Thoracic aorta (tissue), 2 donors: ENCODE results near the gene NLRC5. TPM values are rescaled to one million over a fixed set of nuclear protein-coding genes. Genes with fewer than 3 reads are reported as not detected.

Source experiments
- ATAC-seq: fragments of 150-250 bp; one replicate; pipeline ENCODE4 v1.8.0; 2017; ENCODE audit warnings: low read depth; ENCODE audit not compliant: insufficient number of reproducible peaks, low FRiP score
- DNase-seq: peaks from one replicate; pipeline ENCODE4 v3.0.0-alpha.2; 2020; ENCODE audit warnings: low spot score
- H3K27ac ChIP-seq, 2 donors: fragments of 200-600 bp; sonication (generic); 1 replicate in 1 of 2; 2 replicates in 1 of 2; pipeline ENCODE4 v1.5.1; 2016; ENCODE audit warnings: mild to moderate bottlenecking in 2 of 2, moderate library complexity in 2 of 2
- H3K27me3 ChIP-seq: fragments of 200-600 bp; sonication (generic); replicated peaks from 2 replicates; pipeline ENCODE4 v1.6.0; 2016; ENCODE audit warnings: mild to moderate bottlenecking; ENCODE audit not compliant: insufficient read depth
- H3K36me3 ChIP-seq: fragments of 200-600 bp; sonication (generic); one replicate; pipeline ENCODE4 v1.5.1; 2016
- H3K4me1 ChIP-seq, 2 donors: fragments of 200-600 bp; sonication (generic); 1 replicate in 1 of 2; 2 replicates in 1 of 2; pipeline versions ENCODE4 v1.5.1 to v1.6.0; 2016; ENCODE audit warnings: low read depth in 2 of 2, mild to moderate bottlenecking in 1 of 2; ENCODE audit not compliant: control insufficient read depth in 1 of 2
- H3K4me3 ChIP-seq: fragments of 200-600 bp; sonication (generic); 2 replicates; pipeline ENCODE4 v1.5.1; 2016; ENCODE audit warnings: mild to moderate bottlenecking
- H3K9me3 ChIP-seq: fragments of 200-600 bp; sonication (generic); 2 replicates; pipeline ENCODE4 v1.5.1; 2016
- total RNA-seq, 2 donors: library from RNA; depleted of rRNA; stranded (reverse); fragments of >200 nt; gene quantifications; one replicate each; pipeline versions ENCODE4 v1.1.0 to v1.2.3, GENCODE V29; 2016
- TF ChIP-seq, protein P1 (sequence below): fragments of 200-600 bp; sonication (generic); IDR thresholded peaks from one replicate; pipeline ENCODE4 v1.5.1; 2019; ENCODE audit warnings: antibody characterized with exemption

The NLRC5 gene
- total RNA-seq, 2 donors from 2014 or later: 51.0 to 54.4 TPM

DNA sequence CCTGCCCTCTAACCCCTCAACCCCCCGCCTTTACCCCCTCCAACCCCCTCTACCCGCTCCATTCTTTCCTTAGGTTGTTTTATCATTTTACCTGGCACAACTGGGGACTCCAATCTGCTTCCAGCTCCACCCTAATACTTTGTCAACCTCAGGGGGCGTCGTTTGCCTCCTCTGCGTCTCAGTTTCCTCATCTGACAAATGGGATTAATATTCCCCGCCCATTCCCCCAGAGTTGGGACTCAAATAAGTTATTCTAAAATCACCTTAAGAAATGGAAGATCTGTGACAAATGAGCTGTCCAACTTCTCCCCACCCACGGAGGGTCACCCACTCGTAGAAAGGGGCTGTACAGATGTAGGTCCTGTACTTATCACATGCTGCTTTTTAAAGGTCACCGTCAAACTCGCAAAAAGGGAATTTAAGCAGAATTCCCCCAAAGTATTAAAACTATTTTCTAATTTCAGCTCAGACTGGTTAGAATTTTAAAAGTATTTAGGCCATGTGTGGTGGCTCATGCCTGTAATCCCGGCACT is 62.4 kb downstream of the NLRC5 start:
- no peaks in the 10 kb centered on the region for H3K27me3 ChIP-seq
- no peak overlapping the region for H3K4me3 ChIP-seq
- DNase-seq (no peak), ATAC-seq (no peak)
- no peaks in the 10 kb centered on the region for H3K9me3 ChIP-seq
- no peak overlapping the region for H3K27ac ChIP-seq
- no peaks in the 10 kb centered on the region for H3K36me3 ChIP-seq
- TF ChIP-seq, protein P1, sequence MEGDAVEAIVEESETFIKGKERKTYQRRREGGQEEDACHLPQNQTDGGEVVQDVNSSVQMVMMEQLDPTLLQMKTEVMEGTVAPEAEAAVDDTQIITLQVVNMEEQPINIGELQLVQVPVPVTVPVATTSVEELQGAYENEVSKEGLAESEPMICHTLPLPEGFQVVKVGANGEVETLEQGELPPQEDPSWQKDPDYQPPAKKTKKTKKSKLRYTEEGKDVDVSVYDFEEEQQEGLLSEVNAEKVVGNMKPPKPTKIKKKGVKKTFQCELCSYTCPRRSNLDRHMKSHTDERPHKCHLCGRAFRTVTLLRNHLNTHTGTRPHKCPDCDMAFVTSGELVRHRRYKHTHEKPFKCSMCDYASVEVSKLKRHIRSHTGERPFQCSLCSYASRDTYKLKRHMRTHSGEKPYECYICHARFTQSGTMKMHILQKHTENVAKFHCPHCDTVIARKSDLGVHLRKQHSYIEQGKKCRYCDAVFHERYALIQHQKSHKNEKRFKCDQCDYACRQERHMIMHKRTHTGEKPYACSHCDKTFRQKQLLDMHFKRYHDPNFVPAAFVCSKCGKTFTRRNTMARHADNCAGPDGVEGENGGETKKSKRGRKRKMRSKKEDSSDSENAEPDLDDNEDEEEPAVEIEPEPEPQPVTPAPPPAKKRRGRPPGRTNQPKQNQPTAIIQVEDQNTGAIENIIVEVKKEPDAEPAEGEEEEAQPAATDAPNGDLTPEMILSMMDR: no peak
- H3K4me1 ChIP-seq: no peaks in the 10 kb centered on the region

DNA sequence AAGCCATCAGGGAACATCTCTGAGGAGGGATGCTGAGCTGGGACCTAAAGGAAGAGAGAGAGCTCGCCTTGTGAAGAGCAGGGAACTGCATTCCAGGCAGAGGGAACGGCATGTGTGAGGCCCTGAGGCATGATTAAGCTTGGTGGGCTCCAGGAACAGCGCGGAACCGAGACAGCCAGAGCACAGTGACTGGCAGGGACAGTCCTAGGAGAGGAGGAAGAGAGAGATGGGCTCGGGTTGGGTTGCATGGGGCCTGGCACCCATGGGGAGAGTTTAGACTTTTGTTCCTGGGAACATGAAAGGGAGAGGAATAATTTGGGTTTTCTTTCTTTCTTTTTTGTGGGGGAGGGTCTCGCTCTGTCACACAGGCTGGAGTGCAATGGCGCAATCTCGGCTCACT is 63.8 kb downstream of the NLRC5 start:
- ATAC-seq (no peak), DNase-seq (no peak)
- Histone ChIP-seq H3K9me3 (no peaks in the 10 kb centered on the region), H3K27me3 (no peaks in the 10 kb centered on the region), H3K36me3 (no peaks in the 10 kb centered on the region), H3K4me3 (no peak overlapping the region), H3K27ac (no peak overlapping the region), H3K4me1 (no peaks in the 10 kb centered on the region)
- TF ChIP-seq, protein P1: no peak

DNA sequence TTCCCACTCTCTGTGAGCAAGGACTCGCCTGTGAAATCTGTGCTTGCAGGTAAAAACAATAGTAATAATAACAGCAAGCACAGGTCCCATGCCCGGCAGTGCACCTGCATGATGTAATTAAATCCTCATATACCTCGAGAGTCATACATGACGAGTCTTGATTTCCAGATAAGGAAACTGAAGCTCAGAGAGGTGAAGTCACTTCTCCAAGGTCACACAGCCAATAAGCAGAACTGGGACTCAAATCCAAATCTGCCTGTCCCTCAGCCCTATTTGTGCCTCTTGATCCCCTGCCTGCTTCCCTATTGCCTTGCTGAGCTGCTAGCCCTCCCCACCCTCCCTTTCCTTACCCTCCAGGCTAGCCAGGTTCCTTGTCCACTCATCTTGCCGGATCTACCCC is 65.0 kb downstream of the NLRC5 start:
- TF ChIP-seq, protein P1: no peak
- H3K4me3 ChIP-seq: no peak overlapping the region
- no peaks in the 10 kb centered on the region for H3K36me3 ChIP-seq
- H3K4me1 ChIP-seq: no peaks in the 10 kb centered on the region
- no peaks in the 10 kb centered on the region for H3K9me3 ChIP-seq
- no peaks in the 10 kb centered on the region for H3K27me3 ChIP-seq
- no peak overlapping the region for H3K27ac ChIP-seq
- no peak for ATAC-seq
- DNase-seq: no peak

DNA sequence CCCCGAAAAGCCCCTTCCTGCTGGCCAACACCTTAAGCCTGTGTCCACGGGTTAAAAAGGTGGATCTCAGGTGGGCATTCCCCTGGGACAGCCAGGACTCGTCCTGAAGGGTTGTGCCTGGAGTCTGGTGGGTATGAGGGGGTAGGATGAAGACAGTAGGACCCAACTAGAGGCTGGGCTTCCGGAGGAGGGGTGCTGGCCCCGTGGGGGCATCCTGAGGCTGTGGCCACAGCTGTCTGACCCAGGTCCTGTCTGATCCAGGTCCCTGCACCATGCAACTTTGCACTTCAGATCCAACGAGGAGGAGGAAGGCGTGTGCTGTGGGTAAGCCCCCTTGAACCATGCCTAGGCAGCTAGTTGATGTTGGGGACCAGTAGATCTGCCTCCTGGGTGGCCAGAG is 65.4 kb downstream of the NLRC5 start:
- Histone ChIP-seq H3K4me1 (no peaks in the 10 kb centered on the region), H3K27me3 (no peaks in the 10 kb centered on the region), H3K9me3 (no peaks in the 10 kb centered on the region), H3K4me3 (no peak overlapping the region), H3K36me3 (no peaks in the 10 kb centered on the region), H3K27ac (no peak overlapping the region)
- ATAC-seq (no peak), DNase-seq (no peak)
- TF ChIP-seq, protein P1: no peak

DNA sequence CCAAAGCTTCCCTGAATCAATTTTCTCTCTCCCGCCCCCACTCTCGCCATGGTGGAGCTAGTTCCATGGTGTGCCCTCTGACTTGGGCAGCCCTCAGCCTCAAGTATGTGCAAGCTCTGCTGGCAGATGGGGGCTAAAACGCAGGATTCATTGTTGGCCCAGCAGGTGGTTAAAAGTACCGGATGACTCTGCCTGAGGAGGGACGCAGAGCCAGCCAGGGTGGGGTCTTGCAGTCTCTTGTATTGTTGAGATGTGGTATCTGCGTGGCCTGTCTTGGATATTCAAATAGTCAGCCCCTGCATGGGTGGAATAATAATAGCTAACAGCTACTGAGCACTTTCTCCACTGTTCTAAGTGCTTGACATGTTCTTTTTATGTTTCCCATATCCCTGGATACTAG is 66.3 kb downstream of the NLRC5 start:
- Histone ChIP-seq H3K27me3 (no peaks in the 10 kb centered on the region), H3K4me3 (no peak overlapping the region), H3K9me3 (no peaks in the 10 kb centered on the region), H3K27ac (no peak overlapping the region), H3K4me1 (peaks cover 1 to 4% of the 10 kb centered on the region in 2 donors), H3K36me3 (no peaks in the 10 kb centered on the region)
- DNase-seq (no peak), ATAC-seq (no peak)
- TF ChIP-seq, protein P1: no peak
